ENCODE data around the gene PRKCQ.

DNA sequence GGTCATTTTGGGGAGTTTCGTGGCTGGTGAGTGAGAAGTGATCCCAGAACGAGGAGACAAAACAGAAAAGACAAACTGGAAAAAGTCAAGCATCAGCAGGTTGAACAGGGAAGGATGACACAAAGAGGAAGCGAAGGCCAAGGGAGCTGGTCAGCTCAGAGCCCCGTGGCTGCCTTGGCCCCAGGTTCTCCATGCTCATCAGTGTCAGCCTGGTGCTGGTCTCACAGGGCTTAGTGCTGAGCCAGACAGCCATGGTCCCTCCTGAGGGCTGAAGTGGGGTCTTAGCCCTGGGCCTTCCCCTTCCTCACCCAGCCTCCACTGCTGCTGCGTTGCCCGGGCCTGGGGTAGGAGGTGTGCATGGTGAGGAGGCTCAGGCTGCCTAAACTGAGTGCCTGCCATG, 193.7 kb downstream of the PRKCQ start:
- TF ChIP-seq, protein P1, sequence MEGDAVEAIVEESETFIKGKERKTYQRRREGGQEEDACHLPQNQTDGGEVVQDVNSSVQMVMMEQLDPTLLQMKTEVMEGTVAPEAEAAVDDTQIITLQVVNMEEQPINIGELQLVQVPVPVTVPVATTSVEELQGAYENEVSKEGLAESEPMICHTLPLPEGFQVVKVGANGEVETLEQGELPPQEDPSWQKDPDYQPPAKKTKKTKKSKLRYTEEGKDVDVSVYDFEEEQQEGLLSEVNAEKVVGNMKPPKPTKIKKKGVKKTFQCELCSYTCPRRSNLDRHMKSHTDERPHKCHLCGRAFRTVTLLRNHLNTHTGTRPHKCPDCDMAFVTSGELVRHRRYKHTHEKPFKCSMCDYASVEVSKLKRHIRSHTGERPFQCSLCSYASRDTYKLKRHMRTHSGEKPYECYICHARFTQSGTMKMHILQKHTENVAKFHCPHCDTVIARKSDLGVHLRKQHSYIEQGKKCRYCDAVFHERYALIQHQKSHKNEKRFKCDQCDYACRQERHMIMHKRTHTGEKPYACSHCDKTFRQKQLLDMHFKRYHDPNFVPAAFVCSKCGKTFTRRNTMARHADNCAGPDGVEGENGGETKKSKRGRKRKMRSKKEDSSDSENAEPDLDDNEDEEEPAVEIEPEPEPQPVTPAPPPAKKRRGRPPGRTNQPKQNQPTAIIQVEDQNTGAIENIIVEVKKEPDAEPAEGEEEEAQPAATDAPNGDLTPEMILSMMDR (IDR thresholded peaks at IDR 0.05; ENCODE audit: insufficient read depth, low read depth, low read length): no peak
- TF ChIP-seq EZH2 (IDR thresholded peaks at IDR 0.05; ENCODE audit: insufficient read depth, low read length): no peak
